Umbilical cord (tissue), 2 donors: ENCODE data around the gene DLX1. TPM values are rescaled to one million over a fixed set of nuclear protein-coding genes. Genes with fewer than 3 reads are reported as not detected.
A peak's percentile ranks its signal among the peaks of the same experiment; 100 is the strongest.

ENCODE experiments used
- DNase-seq: peaks from one replicate; pipeline ENCODE4 v3.0.0-alpha.2; 2015; ENCODE audit warnings: low spot score
- total RNA-seq: library from RNA; depleted of rRNA; stranded (reverse); fragments of >200 nt; gene quantifications from one replicate; pipeline ENCODE4 v1.2.3, GENCODE V29; 2014; ENCODE audit warnings: low replicate concordance; ENCODE audit not compliant: insufficient read depth

DLX1 gene
- total RNA-seq, 1 donor from 2014 or later = 0.48 TPM

GRCh38 chr2:172096626-172097547 lies 11.6 kb downstream of the DLX1 start:
- peak; percentile 61 for DNase-seq

- DNase-seq = no peak
Measured at GRCh38 chr2:172097557-172098131, 12.3 kb downstream of the DLX1 start.

- DNase-seq = no peak
Measured at GRCh38 chr2:172098287-172098649, 13.0 kb downstream of the DLX1 start.

GRCh38 chr2:172098650-172099471 lies 13.6 kb downstream of the DLX1 start:
- peak; percentile 71 for DNase-seq

GRCh38 chr2:172099472-172100079 lies 14.3 kb downstream of the DLX1 start:
- no peak for DNase-seq

GRCh38 chr2:172100080-172100934 lies 15.0 kb downstream of the DLX1 start:
- DNase-seq = no peak

- peak; percentile 20 for DNase-seq
Measured at GRCh38 chr2:172100935-172101820, 15.9 kb downstream of the DLX1 start.

GRCh38 chr2:172101821-172102390 lies 16.6 kb downstream of the DLX1 start:
- peak; percentile 18 for DNase-seq

GRCh38 chr2:172102391-172103359 lies 17.4 kb downstream of the DLX1 start, which contains the start of gene DLX2:
Gene DLX2 (minus strand): TSS chr2:172102900. CDS start chr2:172102538, 362 bp downstream.
- DNase-seq = peak; percentile 88

- DNase-seq = peak; percentile 86
Measured at GRCh38 chr2:172103471-172104272, 18.4 kb downstream of the DLX1 start.

GRCh38 chr2:172105471-172106107 lies 20.3 kb downstream of the DLX1 start:
- DNase-seq = no peak

GRCh38 chr2:172106108-172106961 lies 21.0 kb downstream of the DLX1 start:
- DNase-seq = no peak

GRCh38 chr2:172107690-172108586 lies 22.6 kb downstream of the DLX1 start:
- no peak for DNase-seq

GRCh38 chr2:172108587-172108930 lies 23.3 kb downstream of the DLX1 start:
- no peak for DNase-seq
